Stimulated activated CD8-positive, alpha-beta memory T cell treated with anti-CD3 and anti-CD28 coated beads, Interleukin-2, amount 100 ng/mL, for 1 hour (primary cell): ENCODE measurements around the gene FNBP1.
"Not testable (repeated sequence)": the region's sequence is repeated elsewhere in the genome, so short reads cannot be mapped to it uniquely, and the experiment has no call there.

Source experiments
- DNase-seq, 2 donors: peaks; one replicate each; pipeline ENCODE4 v3.0.0-alpha.2; 2020; ENCODE audit warnings: low read depth in 2 of 2

The FNBP1 gene

GRCh38 chr9:129991139-129991538, 51.9 kb downstream of the FNBP1 start:
- DNase-seq = not testable (repeated sequence)

- DNase-seq = no peak
Observed at GRCh38 chr9:129990269-129991010, 52.5 kb downstream of the FNBP1 start.

GRCh38 chr9:129989740-129990139, 53.2 kb downstream of the FNBP1 start:
- no peak for DNase-seq

GRCh38 chr9:129989362-129989708, 53.7 kb downstream of the FNBP1 start:
- no peak for DNase-seq

- no peak for DNase-seq
Observed at GRCh38 chr9:129988607-129989361, 54.2 kb downstream of the FNBP1 start.

DNA sequence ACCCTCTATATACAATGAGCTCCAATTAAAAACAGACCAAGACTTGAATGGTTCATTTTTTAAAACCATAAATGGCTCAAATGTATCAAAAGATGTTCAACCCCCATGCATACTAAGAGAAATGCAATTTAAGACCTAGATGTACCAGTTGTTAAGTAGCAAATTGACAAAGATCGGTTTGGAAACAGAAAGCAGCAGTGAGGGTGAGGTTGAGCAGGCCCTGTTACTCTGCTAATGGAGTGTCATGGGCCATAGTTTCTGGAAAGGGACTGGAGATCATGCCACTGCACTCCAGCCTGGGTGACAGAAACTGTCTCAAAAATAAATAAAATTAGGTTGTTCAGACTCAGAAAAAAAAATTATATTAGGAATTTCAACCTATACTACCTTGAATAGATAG, 55.0 kb downstream of the FNBP1 start:
- no peak for DNase-seq

GRCh38 chr9:129987047-129987446, 55.9 kb downstream of the FNBP1 start:
- no peak for DNase-seq

GRCh38 chr9:129984589-129984988, 58.4 kb downstream of the FNBP1 start:
- DNase-seq = not testable (repeated sequence)

DNA sequence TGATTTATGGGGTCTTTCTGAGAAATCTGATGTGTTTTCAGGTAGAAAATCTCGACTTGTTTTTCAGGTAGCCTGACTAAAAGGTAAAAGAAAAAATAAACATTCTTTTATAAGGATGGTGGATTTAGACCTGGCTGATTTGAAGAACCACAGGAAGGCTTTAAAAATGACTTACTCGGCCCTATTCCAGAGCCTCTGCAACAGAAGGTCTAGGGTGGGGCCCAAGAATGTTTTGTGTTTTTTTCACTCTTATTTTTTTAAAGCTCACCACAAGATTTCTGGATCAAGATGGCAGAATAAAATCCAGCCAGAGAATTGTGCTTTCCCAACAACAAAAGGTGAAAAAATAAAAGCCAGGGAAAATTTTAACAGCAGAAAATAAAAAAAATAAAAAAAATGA, 59.1 kb downstream of the FNBP1 start:
- no peak for DNase-seq

DNA sequence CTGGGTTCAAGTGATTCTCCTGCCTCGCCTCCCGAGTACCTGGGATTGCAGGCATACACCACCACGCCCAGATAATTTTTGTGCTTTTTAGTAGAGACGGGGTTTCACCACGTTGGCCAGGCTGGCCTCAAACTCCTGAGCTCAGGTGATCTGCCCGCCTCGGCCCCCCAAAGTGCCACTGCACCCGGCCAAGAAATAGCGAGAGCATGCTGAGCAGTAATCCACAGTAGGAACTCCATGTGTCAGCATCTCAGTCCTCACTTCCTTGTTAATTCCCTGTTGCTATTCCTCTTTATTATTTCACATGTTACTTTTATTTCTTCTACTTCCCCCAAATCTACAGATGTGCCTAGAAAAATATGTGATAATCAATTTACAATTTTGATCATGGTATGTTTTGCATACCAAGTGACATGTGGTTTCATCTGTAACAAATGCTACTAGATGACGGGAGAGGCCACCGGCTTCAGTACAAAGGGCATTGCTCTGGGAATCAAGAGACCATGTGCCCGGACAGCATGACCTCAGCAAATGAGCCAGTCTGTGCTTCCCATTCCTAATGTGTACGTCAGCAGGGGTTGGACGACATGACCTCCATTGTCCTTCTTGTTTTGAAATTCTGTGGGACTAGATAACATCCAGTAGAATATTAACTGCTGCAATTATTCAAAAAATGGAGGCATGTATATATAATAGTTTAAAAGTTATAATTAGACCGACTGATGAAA, 61.6 kb downstream of the FNBP1 start:
- no peak for DNase-seq

DNA sequence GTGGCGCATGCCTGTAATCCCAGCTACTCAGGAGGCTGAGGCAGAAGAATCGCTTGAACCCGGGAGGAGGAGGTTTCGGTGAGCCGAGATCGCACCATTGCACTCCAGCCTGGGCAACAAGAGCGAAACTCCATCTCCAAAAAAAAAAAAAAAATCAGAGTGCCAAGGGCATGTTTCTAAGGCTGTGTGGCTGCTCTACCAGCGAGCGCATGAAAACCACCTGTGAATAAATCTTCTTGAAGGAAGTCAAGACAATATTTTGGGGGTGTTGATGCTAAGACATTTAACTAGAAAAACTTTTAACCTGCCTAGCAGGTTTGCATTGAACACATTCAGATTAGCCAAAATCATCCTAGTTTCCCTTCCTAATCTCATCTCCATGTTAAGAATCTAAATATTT, 62.8 kb downstream of the FNBP1 start:
- not testable (repeated sequence) for DNase-seq

DNA sequence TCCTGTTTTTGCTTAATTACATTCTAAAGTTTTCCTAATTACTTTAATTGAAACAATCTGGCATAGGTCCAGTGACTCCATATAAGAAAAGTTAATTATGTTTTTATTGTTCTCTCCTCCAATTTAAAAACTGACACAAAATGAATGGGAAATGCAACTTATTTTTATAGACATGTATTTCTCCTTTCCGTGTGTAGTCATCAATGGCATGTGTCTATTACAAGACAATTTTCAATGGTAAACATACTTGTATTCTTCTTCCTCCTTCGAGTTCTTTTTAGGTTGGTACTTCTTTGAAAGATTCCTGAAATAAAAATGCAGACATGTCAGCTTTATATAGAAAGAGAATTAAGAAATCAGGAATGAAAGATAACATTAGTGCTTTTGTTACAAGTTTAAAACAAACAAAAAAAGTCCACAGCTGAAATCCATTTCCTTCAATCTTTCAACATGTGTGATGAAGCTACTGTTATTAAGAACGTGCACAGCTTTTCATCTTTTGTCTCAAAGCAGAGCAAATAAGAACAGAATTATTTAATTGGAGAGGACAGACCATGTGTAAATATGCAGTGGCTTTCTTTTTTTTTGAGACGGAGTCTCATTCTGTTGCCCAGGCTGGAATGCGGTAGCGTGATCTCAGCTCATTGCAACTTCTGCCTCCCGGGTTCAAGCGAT, 63.8 kb downstream of the FNBP1 start:
- no peak for DNase-seq

GRCh38 chr9:129972816-129973215, 70.2 kb downstream of the FNBP1 start:
- DNase-seq = no peak

- DNase-seq = no peak
Observed at GRCh38 chr9:129968690-129969485, 74.1 kb downstream of the FNBP1 start.

DNA sequence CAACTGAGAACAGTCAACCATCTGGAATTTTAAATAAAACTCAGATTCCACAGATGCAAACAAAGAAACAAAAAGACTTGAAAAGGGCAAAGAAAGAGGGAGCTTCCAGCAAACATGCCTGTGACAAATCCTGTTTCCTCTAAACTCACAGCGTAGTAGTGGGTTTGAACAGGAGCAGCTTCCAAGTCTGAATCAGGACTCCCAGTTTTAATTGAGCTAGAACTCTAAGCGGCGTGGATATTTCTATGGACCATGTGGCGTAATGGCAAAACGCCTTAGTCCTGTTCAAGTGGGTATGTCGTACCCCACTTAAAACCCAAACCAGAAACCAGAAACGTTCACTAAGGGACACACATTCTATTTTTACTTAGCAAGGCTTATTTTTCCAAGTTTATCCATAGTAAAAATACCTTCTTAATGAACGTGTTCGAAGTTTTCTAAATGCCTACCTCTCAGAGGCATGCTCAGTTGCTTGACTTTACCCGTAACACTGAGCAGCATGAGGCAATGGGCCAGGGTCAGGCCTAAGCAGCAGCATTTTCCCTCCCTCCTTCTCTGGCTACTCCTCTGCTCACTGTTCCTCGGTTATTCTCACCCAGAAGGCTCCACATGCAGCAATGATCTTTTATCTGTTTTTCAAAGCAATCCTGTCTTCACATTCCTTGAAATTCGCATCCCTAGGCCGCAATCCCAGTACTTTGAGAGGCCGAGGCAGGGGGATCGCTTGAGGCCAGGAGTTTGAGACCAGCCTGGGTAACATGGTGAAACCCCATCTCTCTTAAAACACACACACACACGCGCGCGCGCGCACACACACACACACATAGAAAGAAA, 77.9 kb downstream of the FNBP1 start:
- DNase-seq = no peak

GRCh38 chr9:129962889-129963703, 79.9 kb downstream of the FNBP1 start:
- peak; percentile 48 to 50 for DNase-seq

- DNase-seq = no peak
Observed at GRCh38 chr9:129962451-129962864, 80.5 kb downstream of the FNBP1 start.

- no peak for DNase-seq
Observed at GRCh38 chr9:129958796-129959195, 84.2 kb downstream of the FNBP1 start.

GRCh38 chr9:129954868-129955550, 88.0 kb downstream of the FNBP1 start:
- DNase-seq = no peak
